Heart right ventricle (tissue), 16 donors: ENCODE results near the gene SMARCA2. TPM values are rescaled to one million over a fixed set of nuclear protein-coding genes. Genes with fewer than 3 reads are reported as not detected.
A peak's percentile ranks its signal among the peaks of the same experiment; 100 is the strongest.

Source experiments
- ATAC-seq, 8 donors: fragments of 200-7000 bp; cut with Tn5 transposase; one replicate each; pipeline ENCODE4 v1.9.1; 2020; ENCODE audit warnings: mild to moderate bottlenecking in 8 of 8, moderate library complexity in 8 of 8, moderate number of reproducible peaks in 1 of 8
- DNase-seq, 2 donors: peaks; one replicate each; pipeline ENCODE4 v3.0.0-alpha.2; 2020
- H3K27ac ChIP-seq, 10 donors: fragments of 200-600 bp; sonication (generic) in 2 of 10; one replicate each; pipeline versions ENCODE4 v1.5.0 to v1.8.0; 2020 to 2022; ENCODE audit warnings: mild to moderate bottlenecking in 3 of 10
- H3K27me3 ChIP-seq, 7 donors: fragments of 200-600 bp; one replicate each; pipeline ENCODE4 v1.8.0; 2021 to 2022; ENCODE audit warnings: mild to moderate bottlenecking in 2 of 7
- H3K36me3 ChIP-seq, 9 donors: fragments of 200-600 bp; sonication (generic) in 1 of 9; one replicate each; pipeline versions ENCODE4 v1.5.0 to v1.8.0; 2020 to 2022; ENCODE audit warnings: mild to moderate bottlenecking in 2 of 9
- H3K4me1 ChIP-seq, 9 donors: fragments of 200-600 bp; sonication (generic) in 1 of 9; one replicate each; pipeline versions ENCODE4 v1.5.0 to v1.8.0; 2020 to 2022; ENCODE audit warnings: mild to moderate bottlenecking in 4 of 9
- H3K4me3 ChIP-seq, 10 donors: fragments of 200-600 bp; sonication (generic) in 2 of 10; one replicate each; pipeline versions ENCODE4 v1.5.0 to v1.8.0; 2020 to 2022; ENCODE audit warnings: mild to moderate bottlenecking in 7 of 10, moderate library complexity in 2 of 10
- H3K9me3 ChIP-seq, 11 donors: fragments of 200-600 bp in 10 of 11; sonication (generic) in 2 of 11; one replicate each; pipeline versions ENCODE4 v1.5.0 to v1.8.0; 2013 to 2022; ENCODE audit warnings: mild to moderate bottlenecking in 2 of 11, control low read depth in 1 of 11, moderate library complexity in 1 of 11
- WGBS, 2 donors: extraction: QIAGEN DNeasy Blood & Tissue Kit; methylation state at CpG; one replicate each; pipeline ENCODE4 v1.1.7; 2013; ENCODE audit warnings: inconsistent platforms in 1 of 2; 5-methylcytosine and 5-hydroxymethylcytosine counted together
- intact Hi-C, 10 donors: fragments of 100-400 bp; cut with DNase I; formaldehyde crosslinking; loops; one replicate each; pipeline versions ENCODE4 v1.11.1 to v1.14.2; 2022
- polyA plus RNA-seq, 2 donors: library from polyadenylated mRNA; stranded (reverse); fragments of 200-250 nt; gene quantifications; one replicate each; pipeline ENCODE4 v1.2.3, GENCODE V29; 2013
- total RNA-seq, 10 donors: library from RNA; stranded (reverse); fragmentation: NEBNext Ultra II Directional in 3 of 10; extraction: Animal tissue kit (Norgen Biotek cat#: 25700) in 3 of 10; gene quantifications; one replicate each; pipeline versions ENCODE4 v1.2.1 to v1.2.4, GENCODE V29; 2021 to 2023
- TF ChIP-seq, protein P1 (sequence below), 9 donors: fragments of 200-600 bp; sonication (generic) in 2 of 9; IDR thresholded peaks; one replicate each; pipeline versions ENCODE4 v1.5.0 to v1.8.0; 2021 to 2022; ENCODE audit warnings: antibody characterized with exemption in 9 of 9, mild to moderate bottlenecking in 5 of 9, moderate library complexity in 1 of 9
- donor health status: Arrhythmogenic right ventricular cardiomyopathy.
- donor health status: ischemic (EF 13 %, LVEDD 7.1; RV severe dilation, severe dysfunction).
- donor health status: healthy with polysubstance abuse.
- donor health status: DM: no; HTN: yes; CAD: no.
- donor health status: DM: no; HTN: no; CAD: no.
- donor health status: ischemic (EF 25% LVEDD 6.9; RV normal size, moderate dysfunction).
- donor health status: ischemic (EF 25% LVEDD 5.7; RV mildly dilated, moderate dysfunction).
- donor health status: healthy.
- donor health status: DM: yes; HTN: yes; CAD: no.
- donor health status: Ischemic cardiomyopathy.
- donor health status: ischemic (EF 35%, LVEDD 5.7; RV mildly dilated, moderate dysfunction).
- donor health status: nonischemic (EF 11% LVEDD 7.7; RV severe dilation, severe dysfunction).
- donor health status: DM: yes; HTN: yes; CAD: no.
- donor health status: PGD.
- donor health status: ischemic (EF 29% LVEDD 5.4; RV normal size, mild dysfunction).
- donor health status: nonischemic (EF 23%, LVEDD 6.1; RV moderate dilation, normal function).

Gene SMARCA2
- total and polyA plus RNA-seq, 12 donors: 26.5 to 140 (median 105) TPM

DNA sequence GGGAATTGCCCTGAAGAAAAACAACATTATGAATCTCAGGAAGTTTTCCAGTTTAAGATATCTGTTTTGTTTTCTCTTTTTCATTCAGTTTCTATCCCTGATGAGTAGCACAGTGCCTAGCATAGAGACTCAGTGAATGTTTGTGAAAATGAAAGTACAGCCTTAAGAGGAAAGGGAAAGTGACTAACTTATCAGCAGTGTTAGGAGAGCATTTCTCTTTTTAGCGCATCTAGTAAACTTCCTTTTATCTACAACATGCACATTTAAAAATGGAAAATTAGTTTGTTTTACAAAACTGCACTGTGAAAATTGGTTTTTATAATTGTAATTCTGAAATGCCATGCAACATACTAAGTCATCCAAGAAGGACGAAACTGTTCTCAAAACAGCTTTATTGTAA, 110.8 kb downstream of the SMARCA2 start:
- ATAC-seq (peak in 6 of 8 donors; percentile 53 to 74 (median 66)), DNase-seq (no peak)
- no peaks in the 10 kb centered on the region for H3K27me3 ChIP-seq
- H3K36me3 ChIP-seq: peaks cover 0 to 72% (median 12%) of the 10 kb centered on the region in 9 donors
- H3K9me3 ChIP-seq: no peaks in the 10 kb centered on the region
- H3K4me1 ChIP-seq: peaks cover 14 to 83% (median 66%) of the 10 kb centered on the region in 9 donors
- WGBS, 2 donors: 12 to 26% methylated on average over 2 of the region's 2 CpGs
- intact Hi-C loops: loop anchor here in 2 of 10 donors (2.0 to 10.0 kb wide), 2 partner anchors 709 to 717 kb away; no protein-coding TSS in a partner anchor
- H3K27ac ChIP-seq: peak overlapping the region; percentile 4 to 77 (median 46)
- H3K4me3 ChIP-seq: peak overlapping the region in 7 of 10 donors; percentile 7 to 29 (median 20)
- TF ChIP-seq, protein P1, sequence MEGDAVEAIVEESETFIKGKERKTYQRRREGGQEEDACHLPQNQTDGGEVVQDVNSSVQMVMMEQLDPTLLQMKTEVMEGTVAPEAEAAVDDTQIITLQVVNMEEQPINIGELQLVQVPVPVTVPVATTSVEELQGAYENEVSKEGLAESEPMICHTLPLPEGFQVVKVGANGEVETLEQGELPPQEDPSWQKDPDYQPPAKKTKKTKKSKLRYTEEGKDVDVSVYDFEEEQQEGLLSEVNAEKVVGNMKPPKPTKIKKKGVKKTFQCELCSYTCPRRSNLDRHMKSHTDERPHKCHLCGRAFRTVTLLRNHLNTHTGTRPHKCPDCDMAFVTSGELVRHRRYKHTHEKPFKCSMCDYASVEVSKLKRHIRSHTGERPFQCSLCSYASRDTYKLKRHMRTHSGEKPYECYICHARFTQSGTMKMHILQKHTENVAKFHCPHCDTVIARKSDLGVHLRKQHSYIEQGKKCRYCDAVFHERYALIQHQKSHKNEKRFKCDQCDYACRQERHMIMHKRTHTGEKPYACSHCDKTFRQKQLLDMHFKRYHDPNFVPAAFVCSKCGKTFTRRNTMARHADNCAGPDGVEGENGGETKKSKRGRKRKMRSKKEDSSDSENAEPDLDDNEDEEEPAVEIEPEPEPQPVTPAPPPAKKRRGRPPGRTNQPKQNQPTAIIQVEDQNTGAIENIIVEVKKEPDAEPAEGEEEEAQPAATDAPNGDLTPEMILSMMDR (IDR thresholded peaks at IDR 0.05): no peak

DNA sequence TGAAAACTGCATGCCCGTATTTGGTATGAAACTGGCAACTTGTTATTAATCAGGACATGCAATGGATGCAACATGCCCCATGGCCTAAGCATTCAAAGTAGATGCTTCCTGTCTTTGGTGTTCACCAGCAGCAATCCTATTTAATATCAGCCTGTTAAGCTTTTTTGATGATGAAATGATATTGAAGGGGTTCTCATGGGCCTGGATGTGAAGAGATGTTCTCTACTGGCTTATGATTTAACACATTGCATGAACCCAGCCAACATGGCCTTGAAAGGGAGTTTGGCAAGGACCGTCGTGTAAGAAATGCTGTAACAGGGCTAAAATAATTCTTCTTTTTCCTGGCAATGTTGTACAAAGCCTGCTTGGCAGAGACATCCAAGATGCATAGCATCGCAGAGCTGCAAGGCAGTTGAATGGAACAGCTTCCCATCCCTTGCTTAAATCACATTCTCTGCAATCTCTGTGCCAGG, 111.2 kb downstream of the SMARCA2 start:
- Histone ChIP-seq H3K4me3 (peak overlapping the region in 7 of 10 donors; percentile 7 to 29 (median 20)), H3K36me3 (peaks cover 0 to 72% (median 10%) of the 10 kb centered on the region in 9 donors), H3K9me3 (no peaks in the 10 kb centered on the region), H3K27me3 (no peaks in the 10 kb centered on the region), H3K4me1 (peaks cover 14 to 78% (median 62%) of the 10 kb centered on the region in 9 donors), H3K27ac (peak overlapping the region; percentile 4 to 77 (median 46))
- TF ChIP-seq, protein P1 (IDR thresholded peaks at IDR 0.05): no peak
- WGBS, 2 donors: 12 to 28% methylated on average over 4 of the region's 4 CpGs
- intact Hi-C loops: loop anchor here in 2 of 10 donors (2.0 to 10.0 kb wide), 2 partner anchors 708 to 716 kb away; no protein-coding TSS in a partner anchor
- DNase-seq: no peak
- peak in 7 of 8 donors; percentile 18 to 50 (median 32) for ATAC-seq

DNA sequence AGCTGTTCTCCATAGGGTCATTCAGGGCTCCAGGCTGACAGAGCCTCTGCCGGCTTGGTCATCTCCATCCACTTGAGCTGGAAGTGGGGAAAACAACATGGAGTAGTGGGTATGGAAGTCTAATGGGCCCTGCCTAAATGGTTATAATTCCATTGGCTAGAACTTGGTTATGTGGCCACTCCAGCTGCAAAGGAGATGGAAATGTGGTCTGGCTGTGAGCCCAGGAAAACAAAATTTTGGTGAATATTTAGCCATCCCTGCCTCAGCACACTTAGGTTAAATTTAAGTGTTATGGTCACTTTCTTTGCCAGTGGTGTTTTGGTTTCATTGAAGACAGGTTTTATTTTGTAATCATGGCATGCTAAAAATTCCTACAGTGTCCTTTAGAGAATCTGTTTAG, 112.3 kb downstream of the SMARCA2 start:
- peaks cover 0 to 61% (median 10%) of the 10 kb centered on the region in 9 donors for H3K36me3 ChIP-seq
- H3K27me3 ChIP-seq: no peaks in the 10 kb centered on the region
- H3K4me3 ChIP-seq: no peak overlapping the region
- TF ChIP-seq, protein P1 (IDR thresholded peaks at IDR 0.05): no peak
- H3K4me1 ChIP-seq: peaks cover 17 to 78% (median 63%) of the 10 kb centered on the region in 9 donors
- intact Hi-C loops: loop anchor here in 2 of 10 donors (2.0 to 10.0 kb wide), 2 partner anchors 707 to 715 kb away; no protein-coding TSS in a partner anchor
- no peak for DNase-seq
- peak overlapping the region in 7 of 10 donors; percentile 15 to 77 (median 64) for H3K27ac ChIP-seq
- no peaks in the 10 kb centered on the region for H3K9me3 ChIP-seq
- WGBS, 2 donors: 69 to 72% methylated on average over 1 of the region's 1 CpG
- ATAC-seq: no peak

DNA sequence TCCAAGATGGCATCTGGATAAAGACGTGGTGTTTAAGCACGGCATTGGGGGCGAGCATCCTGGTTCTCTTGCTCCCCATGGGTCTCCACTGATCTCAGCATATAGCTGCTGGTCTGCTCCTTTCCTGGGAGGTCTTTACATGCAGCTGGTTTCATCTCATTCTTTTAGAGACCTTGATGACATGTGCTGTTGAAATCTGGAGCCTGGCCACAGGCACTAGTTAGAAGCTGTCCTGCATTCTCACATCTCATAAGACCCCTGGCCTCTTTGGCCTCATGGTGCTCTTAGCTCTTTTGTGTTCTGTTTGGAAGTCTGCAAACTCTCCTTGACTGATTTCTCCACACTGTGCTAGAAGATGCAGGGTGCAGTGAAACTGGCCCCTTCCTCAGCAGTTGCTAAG, 113.0 kb downstream of the SMARCA2 start:
- Histone ChIP-seq H3K27ac (peak overlapping the region in 5 of 10 donors; percentile 21 to 77 (median 26)), H3K27me3 (no peaks in the 10 kb centered on the region), H3K36me3 (peaks cover 0 to 55% (median 10%) of the 10 kb centered on the region in 9 donors), H3K9me3 (no peaks in the 10 kb centered on the region), H3K4me3 (no peak overlapping the region), H3K4me1 (peaks cover 17 to 84% (median 69%) of the 10 kb centered on the region in 9 donors)
- TF ChIP-seq, protein P1 (IDR thresholded peaks at IDR 0.05): no peak
- intact Hi-C loops: loop anchor here in 1 of 10 donors (10.0 kb wide), 1 partner anchor 707 kb away; no protein-coding TSS in a partner anchor
- 51 to 94% methylated on average over 3 of the region's 3 CpGs for WGBS, 2 donors
- DNase-seq: no peak
- ATAC-seq: peak in 1 of 8 donors; percentile 17
